Sigmoid colon (tissue), 4 donors: ENCODE results near the gene PPP2CA.

Experiments
- CTCF ChIP-seq, 4 experiments: fragments of 450-650 bp in 3 of 4; fragments of 200-600 bp in 1 of 4; IDR thresholded peaks; one replicate each; pipeline ENCODE4 v1.5.1; 2016 to 2019; ENCODE audit warnings: antibody characterized with exemption in 4 of 4, mild to moderate bottlenecking in 3 of 4, moderate library complexity in 2 of 4
- POLR2A ChIP-seq, 2 donors: fragments of 450-650 bp; IDR thresholded peaks; one replicate each; pipeline ENCODE4 v1.6.1; 2016; ENCODE audit warnings: antibody characterized with exemption in 2 of 2, mild to moderate bottlenecking in 2 of 2, moderate library complexity in 2 of 2
- POLR2AphosphoS5 ChIP-seq, 4 donors: sonication (generic); formaldehyde crosslinking; IDR thresholded peaks; one replicate each; pipeline ENCODE4 v1.6.1; 2017; ENCODE audit warnings: antibody characterized with exemption in 4 of 4

GRCh38 chr5:134224888-134225779, 739 bp downstream of the PPP2CA start:
- TF ChIP-seq CTCF (IDR thresholded peaks at IDR 0.05) (no peak), POLR2AphosphoS5 (IDR thresholded peaks at IDR 0.05) (peak in 2 of 4 donors; percentile 14 to 19), POLR2A (IDR thresholded peaks at IDR 0.05) (no peak)
